ENCODE results near the gene RUFY1.
"Not testable (repeated sequence)": the region's sequence is repeated elsewhere in the genome, so short reads cannot be mapped to it uniquely, and the experiment has no call there.

The RUFY1 gene

GRCh38 chr5:179534431-179534830, 15.9 kb upstream of the RUFY1 start:
- DNase-seq (ENCODE audit: low spot score): no peak

- no peak for DNase-seq (ENCODE audit: low spot score)
Measured at GRCh38 chr5:179536676-179537075, 13.7 kb upstream of the RUFY1 start.

GRCh38 chr5:179542170-179542569, 8.2 kb upstream of the RUFY1 start:
- no peak for DNase-seq (ENCODE audit: low spot score)

GRCh38 chr5:179543275-179543674, 7.1 kb upstream of the RUFY1 start:
- not testable (repeated sequence) for DNase-seq (ENCODE audit: low spot score)

- DNase-seq (ENCODE audit: low spot score): no peak
Measured at GRCh38 chr5:179553006-179553405, 2.7 kb downstream of the RUFY1 start.

- no peak for DNase-seq (ENCODE audit: low spot score)
Measured at GRCh38 chr5:179553875-179554274, 3.5 kb downstream of the RUFY1 start.

- DNase-seq (ENCODE audit: low spot score): no peak
Measured at GRCh38 chr5:179554981-179555380, 4.6 kb downstream of the RUFY1 start.

GRCh38 chr5:179558261-179558799, 8.0 kb downstream of the RUFY1 start:
- DNase-seq (ENCODE audit: low spot score): not testable (repeated sequence)

- no peak for DNase-seq (ENCODE audit: low spot score)
Measured at GRCh38 chr5:179558932-179559283, 8.6 kb downstream of the RUFY1 start.

- peak; percentile 99 for DNase-seq (ENCODE audit: low spot score)
Measured at GRCh38 chr5:179559284-179560252, 9.2 kb downstream of the RUFY1 start.

GRCh38 chr5:179564526-179564925, 14.2 kb downstream of the RUFY1 start:
- no peak for DNase-seq (ENCODE audit: low spot score)

- DNase-seq (ENCODE audit: low spot score): no peak
Measured at GRCh38 chr5:179568721-179569120, 18.4 kb downstream of the RUFY1 start.

GRCh38 chr5:179572386-179572785, 22.0 kb downstream of the RUFY1 start:
- DNase-seq (ENCODE audit: low spot score): no peak

GRCh38 chr5:179577286-179577960, 27.1 kb downstream of the RUFY1 start:
- no peak for DNase-seq (ENCODE audit: low spot score)

- DNase-seq (ENCODE audit: low spot score): no peak
Measured at GRCh38 chr5:179585941-179586401, 35.6 kb downstream of the RUFY1 start.

- no peak for DNase-seq (ENCODE audit: low spot score)
Measured at GRCh38 chr5:179588166-179588565, 37.8 kb downstream of the RUFY1 start.

GRCh38 chr5:179595916-179596315, 45.6 kb downstream of the RUFY1 start:
- no peak for DNase-seq (ENCODE audit: low spot score)

GRCh38 chr5:179596421-179596820, 46.1 kb downstream of the RUFY1 start:
- no peak for DNase-seq (ENCODE audit: low spot score)

GRCh38 chr5:179599100-179599499, 48.7 kb downstream of the RUFY1 start:
- no peak for DNase-seq (ENCODE audit: low spot score)

- DNase-seq (ENCODE audit: low spot score): no peak
Measured at GRCh38 chr5:179599566-179599965, 49.2 kb downstream of the RUFY1 start.

GRCh38 chr5:179599973-179600372, 49.6 kb downstream of the RUFY1 start:
- DNase-seq (ENCODE audit: low spot score): no peak

- DNase-seq (ENCODE audit: low spot score): no peak
Measured at GRCh38 chr5:179601871-179602625, 51.7 kb downstream of the RUFY1 start.
